GM12878 (cell line): Measurements from ENCODE around the gene GPSM1.

ENCODE experiments used
- CREB1 ChIP-seq: IDR thresholded peaks from 2 replicates; pipeline ENCODE4 v1.6.1; 2012; ENCODE audit warnings: low read depth, mild to moderate bottlenecking, inconsistent platforms
- EZH2 ChIP-seq: IDR thresholded peaks from 2 replicates; pipeline ENCODE4 v1.6.1; 2012; ENCODE audit warnings: low read depth, mild to moderate bottlenecking, control low read depth, inconsistent platforms, low read length, borderline replicate concordance; ENCODE audit not compliant: control insufficient read depth
- FOS ChIP-seq: IDR thresholded peaks from 3 replicates; pipeline ENCODE4 v1.6.1; 2011; ENCODE audit warnings: borderline replicate concordance; ENCODE audit not compliant: insufficient read length; ENCODE audit errors: extremely low read depth
- HDGF ChIP-seq: fragments of 450-650 bp; IDR thresholded peaks from 2 replicates; pipeline ENCODE4 v1.6.1; 2016; ENCODE audit warnings: antibody characterized with exemption
- MXI1 ChIP-seq: fragments of 150-350 bp; IDR thresholded peaks from 2 replicates; pipeline ENCODE4 v1.6.1; 2011; ENCODE audit warnings: low read depth, mild to moderate bottlenecking, inconsistent platforms, low read length, improper control_type of control experiment
- MYC ChIP-seq: IDR thresholded peaks from 2 replicates; pipeline ENCODE4 v1.6.1; 2011; ENCODE audit warnings: mild to moderate bottlenecking, low read length, moderate library complexity, inconsistent platforms; ENCODE audit not compliant: insufficient read depth, insufficient replicate concordance, insufficient read length, severe bottlenecking
- POLR2A ChIP-seq: IDR thresholded peaks from 2 replicates; pipeline ENCODE4 v1.6.1; 2011; ENCODE audit warnings: low read depth, mild to moderate bottlenecking, low read length
- SP1 ChIP-seq: IDR thresholded peaks from one replicate; pipeline ENCODE4 v1.6.1; 2011; ENCODE audit warnings: low read depth, low read length
- TCF7 ChIP-seq: IDR thresholded peaks from 2 replicates; pipeline ENCODE4 v1.6.1; 2014; ENCODE audit warnings: antibody characterized with exemption, borderline replicate concordance
- ZNF274 ChIP-seq: IDR thresholded peaks from one replicate; pipeline ENCODE4 v1.8.0; 2011; ENCODE audit not compliant: insufficient read length, insufficient read depth
- TF ChIP-seq, protein P1 (sequence below): IDR thresholded peaks from 2 replicates; pipeline ENCODE4 v1.6.1; 2012; ENCODE audit warnings: low read depth, low read length, improper control_type of control experiment
- TF ChIP-seq, protein P2 (sequence below): fragments of 450-650 bp; IDR thresholded peaks from 2 replicates; pipeline ENCODE4 v1.6.1; 2016; ENCODE audit warnings: mild to moderate bottlenecking

DNA sequence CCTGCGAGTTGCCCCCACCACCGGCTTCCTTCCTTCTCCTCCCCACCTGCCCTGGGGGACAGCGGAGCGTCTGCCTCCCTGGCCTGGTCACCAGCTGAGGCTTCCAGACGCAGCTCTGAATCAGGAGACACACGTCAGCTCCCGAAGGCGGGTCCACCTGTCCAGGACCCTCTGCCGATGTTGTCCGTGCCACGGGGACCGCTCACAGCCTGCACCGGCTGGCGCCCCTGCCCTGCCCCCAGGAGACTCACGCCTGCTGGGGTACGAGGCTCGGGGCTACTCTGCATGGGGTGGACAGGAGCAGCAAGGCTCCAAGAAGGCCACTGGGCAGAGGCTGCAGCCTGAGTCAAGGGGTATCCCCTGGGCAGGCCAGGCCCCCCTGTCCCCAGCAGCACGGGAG, 21.5 kb upstream of the GPSM1 start:
- TF ChIP-seq CREB1 (no peak), POLR2A (no peak), ZNF274 (no peak), FOS (no peak), TCF7 (no peak), SP1 (no peak), HDGF (no peak), MYC (no peak), MXI1 (no peak), EZH2 (no peak)
- TF ChIP-seq, protein P1, sequence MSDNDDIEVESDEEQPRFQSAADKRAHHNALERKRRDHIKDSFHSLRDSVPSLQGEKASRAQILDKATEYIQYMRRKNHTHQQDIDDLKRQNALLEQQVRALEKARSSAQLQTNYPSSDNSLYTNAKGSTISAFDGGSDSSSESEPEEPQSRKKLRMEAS: no peak
- TF ChIP-seq, protein P2, sequence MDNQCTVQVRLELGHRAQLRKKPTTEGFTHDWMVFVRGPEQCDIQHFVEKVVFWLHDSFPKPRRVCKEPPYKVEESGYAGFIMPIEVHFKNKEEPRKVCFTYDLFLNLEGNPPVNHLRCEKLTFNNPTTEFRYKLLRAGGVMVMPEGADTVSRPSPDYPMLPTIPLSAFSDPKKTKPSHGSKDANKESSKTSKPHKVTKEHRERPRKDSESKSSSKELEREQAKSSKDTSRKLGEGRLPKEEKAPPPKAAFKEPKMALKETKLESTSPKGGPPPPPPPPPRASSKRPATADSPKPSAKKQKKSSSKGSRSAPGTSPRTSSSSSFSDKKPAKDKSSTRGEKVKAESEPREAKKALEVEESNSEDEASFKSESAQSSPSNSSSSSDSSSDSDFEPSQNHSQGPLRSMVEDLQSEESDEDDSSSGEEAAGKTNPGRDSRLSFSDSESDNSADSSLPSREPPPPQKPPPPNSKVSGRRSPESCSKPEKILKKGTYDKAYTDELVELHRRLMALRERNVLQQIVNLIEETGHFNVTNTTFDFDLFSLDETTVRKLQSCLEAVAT: no peak
